HEK293 (cell line): ENCODE results near the gene GRK3.
A peak's percentile ranks its signal among the peaks of the same experiment; 100 is the strongest.
"Not testable (repeated sequence)": the region's sequence is repeated elsewhere in the genome, so short reads cannot be mapped to it uniquely, and the experiment has no call there.

Experiments
- CTCF ChIA-PET: fragments of 350-600 bp; formaldehyde crosslinking; extraction: SDS; loops from one replicate; lab custom pipeline; 2021; ENCODE audit warnings: antibody characterized with exemption; lab: Yijun Ruan, JAX
- POLR2A ChIA-PET: fragments of 300-600 bp; formaldehyde crosslinking; extraction: SDS; loops from one replicate; lab custom pipeline; 2020; ENCODE audit warnings: antibody characterized with exemption, inconsistent platforms; lab: Yijun Ruan, JAX
- H3K27ac ChIP-seq: fragments of 200-500 bp; sonication (Bioruptor generic); 2 replicates; pipeline ENCODE4 v1.5.1; 2014; ENCODE audit warnings: low read depth, low read length, control low read depth, inconsistent platforms; ENCODE audit errors: extremely low read depth
- H3K36me3 ChIP-seq, 2 experiments: fragments of 200-500 bp in 1 of 2; sonication (Bioruptor generic) in 1 of 2; 1 replicate in 1 of 2; 2 replicates in 1 of 2; pipeline ENCODE4 v1.5.1; 2014 to 2017; ENCODE audit warnings: inconsistent platforms in 2 of 2, low read length in 2 of 2; ENCODE audit not compliant: control insufficient read depth in 2 of 2, insufficient read depth in 1 of 2
- H3K4me1 ChIP-seq: fragments of 200-500 bp; sonication (Bioruptor generic); 2 replicates; pipeline ENCODE4 v1.5.1; 2014; ENCODE audit warnings: mild to moderate bottlenecking, low read length, inconsistent platforms; ENCODE audit not compliant: control insufficient read depth, insufficient read depth
- H3K4me3 ChIP-seq: 2 replicates; pipeline ENCODE4 v1.5.1; 2011; ENCODE audit warnings: low read depth, mild to moderate bottlenecking, control low read depth, low read length, moderate library complexity
- H3K9me3 ChIP-seq: fragments of 200-500 bp; sonication (Bioruptor generic); 2 replicates; pipeline ENCODE4 v1.5.1; 2014; ENCODE audit warnings: low read depth, low read length, inconsistent platforms; ENCODE audit not compliant: control insufficient read depth, insufficient read depth
- BCL11B ChIP-seq: fragments of 450-650 bp; formaldehyde crosslinking; IDR thresholded peaks from 2 replicates; pipeline ENCODE4 v1.5.1; 2016; ENCODE audit warnings: low read depth, missing biosample characterization, missing genetic modification characterization
- IKZF3 ChIP-seq: fragments of 450-650 bp; IDR thresholded peaks from 2 replicates; pipeline ENCODE4 v1.5.0; 2018; ENCODE audit warnings: missing biosample characterization, mild to moderate bottlenecking, missing genetic modification characterization, moderate library complexity
- SETDB1 ChIP-seq: IDR thresholded peaks from one replicate; pipeline ENCODE4 v1.6.1; 2017; ENCODE audit warnings: mild to moderate bottlenecking, low read length, moderate library complexity, mixed read lengths; ENCODE audit not compliant: insufficient read length
- ZBTB49 ChIP-seq: fragments of 450-650 bp; formaldehyde crosslinking; IDR thresholded peaks from 2 replicates; pipeline ENCODE4 v1.5.1; 2016; ENCODE audit warnings: missing biosample characterization, missing genetic modification characterization, low read depth
- ZNF112 ChIP-seq: fragments of 450-650 bp; formaldehyde crosslinking; IDR thresholded peaks from 2 replicates; pipeline ENCODE4 v1.5.0; 2017; ENCODE audit warnings: missing biosample characterization, missing genetic modification characterization
- ZNF133 ChIP-seq: fragments of 450-650 bp; formaldehyde crosslinking; IDR thresholded peaks from 2 replicates; pipeline ENCODE4 v1.5.1; 2016; ENCODE audit warnings: missing biosample characterization, missing genetic modification characterization
- ZNF175 ChIP-seq: fragments of 450-650 bp; formaldehyde crosslinking; IDR thresholded peaks from 2 replicates; pipeline ENCODE4 v1.5.1; 2016; ENCODE audit warnings: missing biosample characterization, missing genetic modification characterization
- ZNF433 ChIP-seq: fragments of 450-650 bp; formaldehyde crosslinking; IDR thresholded peaks from 2 replicates; pipeline ENCODE4 v1.5.1; 2016; ENCODE audit warnings: missing biosample characterization, missing genetic modification characterization, low read depth
- ZNF544 ChIP-seq: fragments of 450-650 bp; formaldehyde crosslinking; IDR thresholded peaks from 2 replicates; pipeline ENCODE4 v1.5.0; 2017; ENCODE audit warnings: missing biosample characterization, missing genetic modification characterization
- ZNF571 ChIP-seq: fragments of 450-650 bp; formaldehyde crosslinking; IDR thresholded peaks from 2 replicates; pipeline ENCODE4 v1.5.0; 2017; ENCODE audit warnings: missing biosample characterization, missing genetic modification characterization
- ZNF704 ChIP-seq: fragments of 450-650 bp; formaldehyde crosslinking; IDR thresholded peaks from 2 replicates; pipeline ENCODE4 v1.5.1; 2016; ENCODE audit warnings: missing biosample characterization, missing genetic modification characterization

The GRK3 gene

GRCh38 chr22:25529541-25530137, 34.8 kb upstream of the GRK3 start:
- H3K27ac ChIP-seq, POLR2A ChIA-PET: not testable (repeated sequence)
- TF ChIP-seq SETDB1, result peak; percentile 15
- TF ChIP-seq, all 188 proteins: peak for 1; not testable (repeated sequence) for 187
- not testable (repeated sequence) for H3K36me3 ChIP-seq, H3K4me1 ChIP-seq, H3K4me3 ChIP-seq, H3K9me3 ChIP-seq
- CTCF ChIA-PET, result interaction anchor here (0.6 to 1.2 kb wide), 3 partner anchors 196 to 837 kb away, joined by 3 to 6 read pairs (median 3); no protein-coding TSS in a partner anchor

DNA sequence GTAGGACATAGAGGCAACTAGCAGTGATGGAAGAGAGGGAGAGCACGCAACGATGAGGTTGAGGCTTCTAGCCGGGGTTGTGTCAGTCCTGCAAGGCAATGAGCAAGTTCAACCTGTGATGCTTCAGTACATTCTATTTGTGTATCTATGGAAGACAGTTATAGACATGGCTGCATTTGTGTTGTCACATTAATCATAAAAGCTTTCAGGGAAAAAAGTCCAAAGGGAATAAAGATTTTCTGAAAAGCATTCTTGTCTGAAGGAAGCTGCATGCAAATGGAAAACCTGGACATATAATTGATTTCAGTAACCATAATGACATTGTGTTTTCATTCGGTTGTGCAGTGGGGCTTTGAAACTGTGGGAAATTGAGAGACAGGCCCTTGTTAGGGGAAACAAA, 32.8 kb upstream of the GRK3 start:
- H3K36me3 ChIP-seq, H3K9me3 ChIP-seq, H3K27ac ChIP-seq, POLR2A ChIA-PET, H3K4me1 ChIP-seq, H3K4me3 ChIP-seq, CTCF ChIA-PET: not testable (repeated sequence)

GRCh38 chr22:25534724-25535123, 29.8 kb upstream of the GRK3 start:
- no peak overlapping the region for H3K27ac ChIP-seq
- ChIA-PET CTCF (no interaction called here), POLR2A (no interaction called here)
- TF ChIP-seq BCL11B (tag by site-specific recombination) (no peak), ZNF175 (tag by site-specific recombination) (no peak), ZNF544 (tag by site-specific recombination) (no peak), ZNF571 (tag by site-specific recombination) (no peak), IKZF3 (no peak), ZNF433 (tag by site-specific recombination) (no peak), ZNF704 (no peak)
- H3K36me3 ChIP-seq, result no peaks in the 10 kb centered on the region
- H3K9me3 ChIP-seq, result no peaks in the 10 kb centered on the region
- no peaks in the 10 kb centered on the region for H3K4me1 ChIP-seq
- H3K4me3 ChIP-seq, result no peak overlapping the region

GRCh38 chr22:25536589-25536988, 27.9 kb upstream of the GRK3 start:
- H3K36me3 ChIP-seq, result no peaks in the 10 kb centered on the region
- H3K4me1 ChIP-seq, result no peaks in the 10 kb centered on the region
- no peaks in the 10 kb centered on the region for H3K9me3 ChIP-seq
- ChIA-PET POLR2A (interaction anchor here (0.7 kb wide), 1 partner anchor 135 kb away, joined by 3 read pairs; no protein-coding TSS in a partner anchor), CTCF (no interaction called here)
- H3K4me3 ChIP-seq, result no peak overlapping the region
- TF ChIP-seq ZNF112 (tag by site-specific recombination), result no peak
- TF ChIP-seq ZNF133 (tag by site-specific recombination), result no peak
- no peak for TF ChIP-seq ZBTB49 (tag by site-specific recombination)
- no peak overlapping the region for H3K27ac ChIP-seq
